Thyroid gland (tissue), 4 donors: ENCODE results near the gene MTCL1. TPM values are rescaled to one million over a fixed set of nuclear protein-coding genes. Genes with fewer than 3 reads are reported as not detected.

ENCODE experiments used
- DNase-seq, 2 donors: peaks; one replicate each; pipeline ENCODE4 v3.0.0-alpha.2; 2019
- H3K27ac ChIP-seq, 3 donors: fragments of 200-600 bp; sonication (generic); 1 replicate in 2 of 3; 2 replicates in 1 of 3; pipeline ENCODE4 v1.5.1; 2016 to 2019; ENCODE audit warnings: mild to moderate bottlenecking in 1 of 3, moderate library complexity in 1 of 3
- H3K27me3 ChIP-seq: fragments of 200-600 bp; sonication (generic); one replicate; pipeline ENCODE4 v1.5.1; 2019
- H3K36me3 ChIP-seq, 2 donors: fragments of 200-600 bp; sonication (generic); one replicate each; pipeline ENCODE4 v1.5.1; 2016 to 2019
- H3K4me1 ChIP-seq, 2 donors: fragments of 200-600 bp; sonication (generic); one replicate each; pipeline ENCODE4 v1.5.1; 2017 to 2019
- H3K4me3 ChIP-seq, 3 donors: fragments of 200-600 bp; sonication (generic); replicated peaks in 1 of 3; 1 replicate in 2 of 3; 2 replicates in 1 of 3; pipeline ENCODE4 v1.5.1; 2016; ENCODE audit warnings: mild to moderate bottlenecking in 1 of 3
- H3K9me3 ChIP-seq: fragments of 200-600 bp; sonication (generic); one replicate; pipeline ENCODE4 v1.5.1; 2017
- CTCF ChIP-seq, 6 experiments: fragments of 200-600 bp in 3 of 6; fragments of 450-650 bp in 3 of 6; sonication (generic) in 3 of 6; IDR thresholded peaks; one replicate each; pipeline ENCODE4 v1.5.1; 2016 to 2019; ENCODE audit warnings: antibody characterized with exemption in 6 of 6, mild to moderate bottlenecking in 2 of 6, inconsistent platforms in 1 of 6, moderate library complexity in 1 of 6
- POLR2A ChIP-seq, 2 donors: fragments of 450-650 bp; IDR thresholded peaks; one replicate each; pipeline ENCODE4 v1.6.1; 2017; ENCODE audit warnings: antibody characterized with exemption in 2 of 2, mild to moderate bottlenecking in 2 of 2, moderate library complexity in 1 of 2
- WGBS, 2 donors: methylation state at CpG; one replicate each; pipeline ENCODE4 v1.1.5; 2017; 5-methylcytosine and 5-hydroxymethylcytosine counted together
- intact Hi-C: fragments of 100-400 bp; cut with DNase I; formaldehyde crosslinking; loops from one replicate; pipeline ENCODE4 v1.15.1; 2023
- total RNA-seq, 4 donors: library from RNA; depleted of rRNA; stranded (reverse); fragments of >200 nt; gene quantifications; one replicate each; pipeline ENCODE4 v1.2.3, GENCODE V29; 2016

Gene MTCL1
- total RNA-seq, 4 donors from 2014 or later = 2.0 to 3.2 (median 2.5) TPM

- no peaks in the 10 kb centered on the region for H3K27me3 ChIP-seq
- no peaks in the 10 kb centered on the region for H3K9me3 ChIP-seq
- H3K4me3 ChIP-seq = no peak overlapping the region
- WGBS, 2 donors = 70 to 83% methylated on average over 9 of the region's 9 CpGs
- no peak for TF ChIP-seq CTCF (IDR thresholded peaks at IDR 0.05)
- no peak for TF ChIP-seq POLR2A (IDR thresholded peaks at IDR 0.05)
- no peaks in the 10 kb centered on the region for H3K36me3 ChIP-seq
- no peak overlapping the region for H3K27ac ChIP-seq
- no peak for DNase-seq
- intact Hi-C loops = no loop called here
- H3K4me1 ChIP-seq = no peaks in the 10 kb centered on the region
Observed at GRCh38 chr18:8801263-8801901, 96.0 kb downstream of the MTCL1 start.

- H3K4me3 ChIP-seq = no peak overlapping the region
- H3K4me1 ChIP-seq = no peaks in the 10 kb centered on the region
- H3K9me3 ChIP-seq = no peaks in the 10 kb centered on the region
- TF ChIP-seq POLR2A (IDR thresholded peaks at IDR 0.05) = no peak
- TF ChIP-seq CTCF (IDR thresholded peaks at IDR 0.05) = no peak
- intact Hi-C loops = no loop called here
- WGBS, 2 donors = 81 to 82% methylated on average over 6 of the region's 6 CpGs
- H3K27me3 ChIP-seq = no peaks in the 10 kb centered on the region
- no peaks in the 10 kb centered on the region for H3K36me3 ChIP-seq
- H3K27ac ChIP-seq = no peak overlapping the region
- DNase-seq = no peak
Observed at GRCh38 chr18:8802017-8802672, 96.8 kb downstream of the MTCL1 start.

GRCh38 chr18:8803063-8803795 is 97.9 kb downstream of the MTCL1 start:
- Histone ChIP-seq H3K27ac (no peak overlapping the region), H3K4me1 (no peaks in the 10 kb centered on the region), H3K36me3 (no peaks in the 10 kb centered on the region), H3K27me3 (no peaks in the 10 kb centered on the region), H3K9me3 (no peaks in the 10 kb centered on the region), H3K4me3 (no peak overlapping the region)
- intact Hi-C loops = no loop called here
- DNase-seq = no peak
- WGBS, 2 donors = 72 to 78% methylated on average over 8 of the region's 8 CpGs
- TF ChIP-seq CTCF (IDR thresholded peaks at IDR 0.05) (no peak), POLR2A (IDR thresholded peaks at IDR 0.05) (no peak)

- Histone ChIP-seq H3K4me3 (no peak overlapping the region), H3K4me1 (no peaks in the 10 kb centered on the region), H3K27me3 (no peaks in the 10 kb centered on the region), H3K27ac (no peak overlapping the region), H3K9me3 (no peaks in the 10 kb centered on the region), H3K36me3 (no peaks in the 10 kb centered on the region)
- no peak for DNase-seq
- TF ChIP-seq CTCF (IDR thresholded peaks at IDR 0.05) (no peak), POLR2A (IDR thresholded peaks at IDR 0.05) (no peak)
- 93 to 95% methylated on average over 1 of the region's 1 CpG for WGBS, 2 donors
- intact Hi-C loops = no loop called here
Observed at GRCh38 chr18:8803957-8804356, 98.6 kb downstream of the MTCL1 start.

- H3K27me3 ChIP-seq = no peaks in the 10 kb centered on the region
- no peak overlapping the region for H3K27ac ChIP-seq
- no peaks in the 10 kb centered on the region for H3K36me3 ChIP-seq
- H3K4me1 ChIP-seq = no peaks in the 10 kb centered on the region
- no peak for DNase-seq
- intact Hi-C loops = no loop called here
- WGBS, 2 donors = 87 to 95% methylated on average over 4 of the region's 4 CpGs
- H3K4me3 ChIP-seq = no peak overlapping the region
- no peaks in the 10 kb centered on the region for H3K9me3 ChIP-seq
- TF ChIP-seq CTCF (IDR thresholded peaks at IDR 0.05) (no peak), POLR2A (IDR thresholded peaks at IDR 0.05) (no peak)
Observed at GRCh38 chr18:8805552-8805951, 100.2 kb downstream of the MTCL1 start.
